ENCODE data around the gene GABBR2.
"Not testable (repeated sequence)": the region's sequence is repeated elsewhere in the genome, so short reads cannot be mapped to it uniquely, and the experiment has no call there.

GABBR2 gene

DNA sequence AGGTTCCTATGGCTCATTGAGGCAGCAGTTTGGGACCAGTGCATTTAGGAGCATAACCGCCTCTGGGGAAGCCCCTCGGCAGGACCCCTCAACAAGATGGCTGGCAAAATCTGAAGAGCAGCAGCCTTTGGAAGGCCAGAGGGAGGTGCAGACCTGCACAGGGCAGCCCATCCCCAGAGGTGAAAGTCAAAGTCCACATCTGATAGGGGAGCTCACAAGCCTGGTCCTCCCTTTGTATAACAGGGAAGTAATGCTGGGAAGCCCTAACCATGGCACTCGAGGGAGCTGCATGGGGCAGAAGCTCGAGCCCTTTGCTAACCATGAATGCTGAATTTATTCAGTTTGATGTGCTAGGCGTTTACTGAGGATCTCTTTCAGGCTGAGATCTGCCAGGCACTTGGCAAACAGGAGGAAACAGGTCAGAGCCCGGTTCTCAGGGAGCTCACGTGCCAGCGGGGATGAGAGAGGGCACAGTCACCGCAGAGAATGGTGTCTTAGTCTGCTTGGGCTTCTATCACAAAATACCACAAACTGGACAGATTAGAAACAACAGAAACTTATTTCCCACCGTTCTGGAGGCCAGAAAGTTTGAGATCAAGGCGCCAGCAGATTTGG, 114.1 kb downstream of the GABBR2 start:
- no peak for DNase-seq (ENCODE audit: low read depth)

DNA sequence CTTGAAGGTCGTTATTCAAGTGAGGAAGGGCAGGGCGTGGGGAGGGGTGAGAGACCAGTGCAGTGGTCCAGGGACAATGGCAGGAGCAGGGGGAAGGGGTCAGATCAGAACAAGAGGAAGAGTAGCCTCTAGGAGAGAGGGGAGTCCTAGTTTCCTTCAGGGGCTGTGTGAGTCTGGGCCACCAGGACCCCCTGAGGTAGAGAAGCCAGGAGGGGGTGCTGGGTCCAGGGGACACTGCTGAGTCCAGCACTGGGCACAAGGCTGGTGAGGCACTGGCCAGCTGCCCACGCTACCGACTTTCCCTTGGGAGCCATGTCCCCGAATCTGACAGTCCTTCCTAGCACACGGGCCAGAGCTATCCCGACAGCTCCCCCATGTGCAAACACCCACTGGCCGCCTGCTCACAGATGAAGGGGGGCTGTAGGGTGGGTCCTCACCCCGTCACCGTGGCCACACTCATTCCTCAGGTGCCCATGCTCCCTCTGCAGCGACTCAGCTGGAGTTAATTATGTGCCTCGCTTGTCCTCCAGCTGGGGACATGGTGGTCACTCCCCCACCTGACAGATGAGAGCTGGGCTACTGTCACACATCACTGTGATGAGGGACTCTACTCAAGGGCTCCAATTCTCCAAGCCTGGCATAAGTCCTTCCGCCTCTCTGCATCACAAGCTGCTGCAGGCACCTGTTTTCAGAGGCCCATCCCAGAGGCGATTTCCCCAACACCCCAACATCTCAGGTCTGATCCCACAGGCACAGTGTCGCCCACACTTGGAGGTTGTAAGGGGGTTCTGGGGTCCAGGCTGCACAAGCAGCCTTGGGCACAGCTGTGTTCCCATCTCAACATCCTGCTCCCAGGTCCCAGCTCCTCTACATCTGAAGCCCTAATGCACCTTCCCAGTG, 115.1 kb downstream of the GABBR2 start:
- DNase-seq (ENCODE audit: low read depth) = no peak

DNA sequence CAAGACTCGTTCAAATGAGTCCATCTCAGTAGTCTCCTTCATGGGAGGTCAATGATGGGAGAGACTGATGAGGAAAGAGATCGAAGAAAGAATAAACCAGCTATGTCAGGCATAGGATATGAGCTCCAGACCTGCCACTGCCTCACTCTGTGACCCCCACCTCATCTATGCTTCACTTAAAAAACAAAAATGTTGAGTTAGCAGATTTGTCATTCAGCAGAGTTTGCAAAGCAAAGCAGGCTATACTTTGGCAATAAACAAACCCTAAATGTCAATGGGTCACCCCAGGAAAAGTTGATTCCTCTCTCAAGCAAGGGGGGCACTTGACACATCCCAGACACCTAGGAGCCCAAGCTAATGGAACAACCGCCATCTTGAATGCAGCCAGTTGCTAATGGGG, 117.0 kb downstream of the GABBR2 start:
- no peak for DNase-seq (ENCODE audit: low read depth)

DNA sequence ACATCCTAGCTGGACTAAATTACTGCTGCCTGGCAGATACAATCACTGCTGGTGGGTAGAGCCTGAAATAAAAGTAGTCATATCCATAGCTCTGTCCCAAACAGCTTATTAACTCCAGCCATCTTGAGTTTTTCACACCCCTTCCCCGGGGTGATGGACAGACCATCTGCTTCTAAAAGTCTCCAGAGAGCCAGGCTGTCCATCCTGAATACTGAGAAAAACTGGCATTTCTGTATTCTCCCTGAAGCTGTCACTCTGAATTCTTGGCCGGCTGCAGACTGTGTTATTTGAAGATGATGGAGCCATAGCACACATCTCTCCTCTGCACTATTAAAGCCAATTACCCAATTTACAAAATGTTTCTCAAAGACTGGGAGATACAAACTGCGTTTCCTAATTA, 118.6 kb downstream of the GABBR2 start:
- no peak for DNase-seq (ENCODE audit: low read depth)

DNA sequence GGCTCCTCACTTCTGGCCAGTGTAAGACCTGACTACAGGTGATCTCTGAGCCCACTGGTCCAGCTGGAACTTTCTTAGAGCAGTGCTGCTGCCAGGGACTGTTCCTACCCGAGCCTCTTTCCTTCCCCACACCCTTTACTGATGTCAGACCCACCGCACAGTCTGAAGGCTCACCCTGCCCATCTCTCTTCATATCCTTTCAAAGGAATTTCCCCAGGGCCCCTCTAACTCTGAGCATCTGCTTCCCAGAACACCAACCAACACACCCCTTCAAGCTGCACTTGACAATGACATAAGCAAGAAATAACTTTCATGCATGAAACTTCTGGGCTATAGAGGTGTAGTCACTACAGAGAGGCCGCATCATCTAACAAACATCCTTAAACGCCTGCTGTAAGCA, 119.6 kb downstream of the GABBR2 start:
- no peak for DNase-seq (ENCODE audit: low read depth)

DNA sequence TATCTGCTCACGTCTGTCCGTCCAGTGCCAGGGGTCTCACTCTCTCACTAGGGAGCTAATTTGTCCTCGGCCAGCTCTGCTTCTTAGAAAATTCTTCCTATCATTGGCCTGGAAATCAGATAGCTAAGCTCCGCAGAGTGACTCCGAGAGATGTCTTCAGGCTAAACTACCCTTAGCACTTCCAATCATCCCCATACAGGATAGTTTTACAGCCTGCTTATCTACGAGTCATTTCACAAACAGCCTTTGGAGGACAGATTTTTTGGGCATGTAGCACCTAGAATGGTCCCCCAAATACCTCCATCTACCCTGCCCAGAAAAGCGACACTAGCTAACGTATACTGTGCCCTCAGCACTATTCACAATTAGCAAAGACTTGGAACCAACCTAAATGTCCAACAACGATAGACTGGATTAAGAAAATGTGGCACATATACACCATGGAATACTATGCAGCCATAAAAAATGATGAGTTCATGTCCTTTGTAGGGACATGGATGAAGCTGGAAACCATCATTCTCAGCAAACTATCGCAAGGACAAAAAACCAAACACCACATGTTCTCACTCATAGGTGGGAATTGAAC, 123.8 kb downstream of the GABBR2 start:
- DNase-seq (ENCODE audit: low read depth) = not testable (repeated sequence)

DNA sequence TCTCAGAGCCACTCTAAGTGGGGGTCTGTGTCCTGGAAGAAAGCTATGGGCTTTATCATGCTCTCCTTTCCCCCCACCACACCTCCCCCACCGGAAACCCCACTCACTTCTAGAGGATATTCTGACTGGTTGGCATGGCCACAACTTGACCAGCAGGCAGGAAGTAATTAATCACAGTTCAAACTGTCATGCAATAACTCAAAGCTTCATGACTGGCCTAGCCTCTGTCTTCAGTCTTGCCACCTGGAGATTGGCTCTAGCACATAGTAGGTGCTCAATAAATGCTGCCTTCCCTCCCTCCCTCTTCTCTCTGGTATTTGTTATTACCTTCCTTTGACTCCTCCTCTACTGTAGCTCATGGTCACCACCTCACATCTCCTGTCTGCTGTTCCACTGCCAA, 124.7 kb downstream of the GABBR2 start:
- DNase-seq (ENCODE audit: low read depth) = no peak

DNA sequence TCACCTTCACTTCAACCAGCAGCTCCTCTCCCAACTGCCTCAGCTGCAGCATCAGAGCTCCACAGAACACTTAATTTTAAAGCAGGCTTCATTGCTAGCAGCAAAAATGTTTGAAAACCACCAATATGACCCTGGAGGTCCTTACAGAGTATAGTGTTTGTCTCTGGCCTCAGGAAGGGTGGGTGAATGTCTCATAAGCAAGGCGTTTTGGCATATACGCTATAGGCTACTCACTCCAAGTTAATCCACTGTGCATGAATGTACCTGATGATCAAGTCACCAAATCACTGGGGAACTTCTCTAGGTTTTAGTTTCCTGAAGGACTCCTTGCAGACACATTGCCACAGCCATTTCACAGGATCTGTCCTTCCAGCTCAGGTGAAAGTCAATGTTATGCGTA, 125.3 kb downstream of the GABBR2 start:
- no peak for DNase-seq (ENCODE audit: low read depth)

DNA sequence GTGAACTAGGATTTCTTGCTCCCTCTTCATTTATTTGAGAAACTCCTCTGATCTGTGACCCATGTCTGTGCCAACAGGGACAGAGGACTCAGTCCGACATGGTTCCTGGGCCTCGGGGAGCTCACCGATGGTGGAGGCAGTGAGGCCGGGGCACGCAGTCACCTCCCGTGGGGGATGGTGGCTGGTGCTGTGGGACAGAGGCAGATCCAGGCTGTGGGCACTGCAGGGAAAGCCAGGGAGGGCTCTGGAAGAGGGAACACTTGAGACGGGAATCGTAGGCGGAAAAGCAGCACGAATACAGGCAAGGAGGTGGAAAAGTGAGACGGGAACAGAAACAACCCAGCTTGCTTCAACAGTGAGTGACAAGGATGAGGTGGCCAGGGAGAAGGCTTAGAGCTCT, 127.8 kb downstream of the GABBR2 start:
- DNase-seq (ENCODE audit: low read depth) = no peak

DNA sequence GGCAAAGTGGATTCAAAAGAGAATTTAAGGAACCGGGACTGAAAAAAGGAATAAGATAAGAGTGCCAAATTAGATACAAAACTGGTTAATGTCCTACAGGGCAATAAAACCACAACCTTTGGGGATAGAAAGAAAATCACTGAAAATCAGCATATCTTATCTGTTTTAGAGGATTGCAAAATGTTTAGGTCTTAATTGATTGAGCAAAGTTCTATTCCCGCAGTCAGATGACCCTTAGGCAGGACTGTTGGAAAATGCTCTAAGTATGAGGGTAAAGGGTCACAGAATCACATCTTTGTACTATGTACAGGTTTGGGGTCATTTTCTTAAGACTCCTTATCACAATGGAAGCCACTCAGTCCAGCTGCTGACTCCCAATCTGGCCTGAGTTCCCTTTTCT, 129.0 kb downstream of the GABBR2 start:
- DNase-seq (ENCODE audit: low read depth) = no peak

DNA sequence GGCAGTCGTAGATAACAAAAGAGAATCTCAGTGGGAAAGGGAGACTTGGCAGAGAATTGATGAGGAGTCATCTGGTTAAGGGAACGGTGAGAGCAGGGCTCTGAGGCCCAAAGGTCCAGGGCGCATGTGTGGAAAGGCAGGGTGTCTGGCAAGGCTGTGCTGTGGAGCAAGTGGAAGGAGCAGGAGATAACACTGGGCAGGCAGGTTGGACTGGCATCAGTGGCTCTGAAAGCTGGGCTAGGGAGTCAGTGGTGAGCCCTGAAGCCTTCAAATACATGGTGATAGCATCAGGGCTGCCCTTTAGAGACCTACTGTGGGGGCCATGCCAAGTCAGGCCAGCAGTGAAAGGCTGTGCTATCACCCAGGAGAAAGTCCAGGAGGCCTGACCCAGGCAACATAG, 131.3 kb downstream of the GABBR2 start:
- no peak for DNase-seq (ENCODE audit: low read depth)

DNA sequence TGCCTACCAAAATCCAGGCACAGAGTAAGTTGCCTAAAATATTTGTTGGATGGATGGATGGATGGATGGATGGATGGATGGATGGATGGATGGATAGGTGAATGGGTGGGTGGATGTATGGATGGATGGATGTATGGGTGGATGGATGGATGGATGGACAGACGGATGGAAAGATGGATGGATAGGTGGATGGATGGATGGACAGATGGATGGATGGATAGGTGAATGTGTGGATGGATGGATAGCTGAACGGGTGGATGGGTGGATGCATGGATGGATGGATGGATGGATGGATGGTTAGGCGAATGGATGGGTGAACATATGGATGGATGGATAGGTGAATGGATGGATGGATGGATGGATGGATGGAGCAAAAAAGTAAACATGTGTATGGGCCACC, 131.9 kb downstream of the GABBR2 start:
- DNase-seq (ENCODE audit: low read depth) = no peak

DNA sequence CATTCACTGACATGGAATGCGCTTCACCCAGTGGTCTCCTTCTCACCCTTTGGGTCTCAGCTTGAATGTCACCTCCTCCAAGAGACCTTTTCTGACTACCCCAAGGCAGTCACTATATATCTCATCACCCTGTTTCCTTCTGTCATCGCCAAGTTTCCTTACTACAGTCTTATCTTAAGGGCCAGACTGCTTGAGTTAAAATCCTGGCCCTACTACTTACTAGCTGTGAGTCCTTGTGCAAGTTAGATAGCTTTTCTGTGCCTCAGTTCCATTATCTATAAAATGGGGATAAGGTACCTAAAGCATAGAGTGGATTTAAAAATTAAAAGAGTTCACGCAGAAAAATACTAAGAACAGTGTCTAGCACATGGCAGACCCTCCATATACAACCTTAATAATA, 132.4 kb downstream of the GABBR2 start:
- DNase-seq (ENCODE audit: low read depth) = no peak

DNA sequence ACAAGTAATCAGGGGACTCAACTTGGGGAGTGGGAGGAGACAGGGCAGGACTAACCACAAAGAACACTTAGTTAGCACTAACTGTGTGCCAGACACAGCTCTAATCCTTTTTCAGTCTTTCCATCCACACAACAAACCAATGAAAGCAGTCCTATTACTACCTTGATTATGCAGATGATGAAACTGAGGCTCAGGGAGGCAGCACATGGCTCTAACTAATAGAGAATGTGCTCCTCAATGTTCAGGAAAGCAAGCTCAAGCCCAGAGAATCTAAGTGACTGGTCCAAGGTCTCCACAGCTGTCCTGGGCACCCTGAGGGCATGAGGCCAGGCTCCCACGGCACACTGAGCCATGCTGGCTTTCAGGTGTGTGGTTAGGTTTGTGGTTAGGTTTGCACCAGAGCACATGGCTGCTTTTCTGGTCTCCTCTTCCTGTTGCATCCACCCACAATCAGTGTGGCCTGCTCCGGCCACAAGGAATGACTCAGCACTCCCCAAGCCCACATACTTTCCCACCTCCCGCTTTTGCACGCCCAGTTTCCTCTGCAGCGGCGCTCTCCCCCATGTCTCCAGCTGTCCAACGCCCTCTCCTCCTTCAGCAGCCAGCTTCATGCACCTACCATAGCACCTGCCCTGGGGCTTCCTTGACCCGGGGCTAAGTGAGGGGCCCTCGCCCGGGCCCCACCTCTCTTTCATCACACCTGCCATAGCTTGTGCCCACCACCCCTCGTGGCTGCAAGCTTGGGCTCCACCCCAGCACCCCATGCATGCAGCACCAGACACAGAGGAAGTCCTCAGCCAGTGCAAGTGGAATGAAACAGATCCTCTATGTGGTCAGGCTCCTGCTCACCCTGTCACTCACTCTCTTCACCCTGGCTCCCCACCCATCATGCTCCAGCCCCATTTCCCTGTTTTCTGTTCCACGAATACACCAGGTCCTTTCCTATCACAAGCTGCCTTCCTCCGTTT, 133.1 kb downstream of the GABBR2 start:
- no peak for DNase-seq (ENCODE audit: low read depth)

DNA sequence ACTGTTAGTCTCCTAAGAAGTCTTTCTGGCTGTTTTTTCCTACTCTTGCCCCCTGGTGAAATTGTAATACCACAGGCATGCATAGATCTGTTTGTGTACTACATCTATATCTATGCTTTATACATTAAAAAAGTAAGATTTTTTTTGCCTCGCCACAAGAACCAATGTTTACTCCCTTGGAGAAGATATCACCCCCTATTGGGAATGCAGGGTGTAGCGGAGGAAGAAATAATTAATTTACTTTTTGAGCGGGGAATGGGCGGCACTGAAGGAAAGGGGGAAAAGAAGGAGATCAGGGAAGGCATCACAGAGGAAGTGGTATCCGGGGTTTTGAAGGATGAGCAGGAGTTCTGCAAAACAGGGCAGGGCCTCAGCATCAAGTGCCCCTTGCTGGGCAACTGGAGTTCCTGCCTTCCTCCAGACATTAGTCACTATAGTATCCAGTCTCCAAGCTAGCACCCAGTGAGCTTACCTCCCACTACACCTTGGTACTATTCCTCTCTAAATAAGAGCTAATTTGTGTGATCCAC, 134.9 kb downstream of the GABBR2 start:
- DNase-seq (ENCODE audit: low read depth) = no peak

DNA sequence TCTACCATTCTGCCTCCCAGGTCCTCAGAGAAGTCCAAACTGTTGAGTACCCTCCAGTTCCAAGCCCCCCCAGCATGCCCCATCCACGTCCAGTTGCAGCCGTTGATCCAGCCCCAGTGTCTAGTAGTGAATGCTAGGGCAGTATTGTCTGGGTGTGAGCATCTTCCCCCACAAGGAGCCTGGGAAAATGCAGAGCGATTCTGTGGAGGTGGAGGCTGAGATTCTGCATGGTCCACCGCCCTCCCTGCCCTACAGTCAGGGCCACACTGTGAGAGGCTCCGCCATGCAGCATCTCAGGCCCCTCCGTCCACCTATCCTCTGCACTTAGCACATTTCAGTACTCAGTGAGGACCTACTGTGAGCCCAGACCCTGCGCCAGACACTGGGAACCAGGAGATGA, 135.9 kb downstream of the GABBR2 start:
- no peak for DNase-seq (ENCODE audit: low read depth)

DNA sequence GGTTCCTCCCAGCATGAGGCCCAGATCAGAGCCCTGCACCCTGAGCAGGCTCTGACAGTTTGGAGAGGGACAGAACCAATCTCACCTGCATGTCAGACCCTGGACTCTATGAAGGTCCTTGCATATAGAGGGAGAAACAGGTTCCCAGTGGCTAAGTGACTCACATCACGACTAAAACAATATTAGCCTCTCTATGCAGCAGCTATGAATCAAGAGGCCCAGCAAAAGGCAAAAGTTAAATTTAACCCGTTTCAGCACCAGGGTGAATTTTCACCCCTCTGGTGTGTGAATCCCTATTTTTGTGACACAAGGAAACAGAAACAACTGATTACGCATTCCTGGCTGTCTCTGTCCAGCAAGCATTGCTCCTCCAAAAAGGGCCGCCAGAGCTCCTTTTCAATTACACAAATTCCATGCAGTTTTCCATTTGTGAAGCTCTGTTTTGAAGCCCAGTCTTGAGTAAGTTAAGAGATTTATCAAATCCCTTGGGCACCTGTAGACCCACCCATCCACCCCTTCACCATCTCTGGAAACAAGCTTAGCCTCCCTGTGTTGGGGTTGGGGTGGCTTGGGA, 136.6 kb downstream of the GABBR2 start:
- DNase-seq (ENCODE audit: low read depth) = no peak

DNA sequence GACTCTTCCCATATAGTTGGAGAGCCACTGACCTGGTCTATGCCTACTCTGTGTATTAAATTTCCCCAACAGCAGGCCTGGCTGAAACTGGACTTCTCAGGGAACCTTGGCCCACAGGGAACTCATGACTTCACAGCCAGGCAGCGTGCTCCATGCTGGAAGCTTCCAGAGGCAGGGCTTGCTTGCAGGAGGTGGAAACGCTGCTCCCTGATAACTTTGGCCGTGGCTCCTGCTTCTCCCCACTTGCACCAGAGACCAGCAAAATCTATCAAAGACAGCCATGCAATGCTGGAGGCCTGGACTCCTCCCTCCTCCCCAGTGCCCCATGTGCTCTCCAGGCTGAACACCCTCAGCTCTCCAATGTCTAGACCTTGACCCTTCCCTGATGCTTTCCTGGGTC, 137.1 kb downstream of the GABBR2 start:
- no peak for DNase-seq (ENCODE audit: low read depth)

DNA sequence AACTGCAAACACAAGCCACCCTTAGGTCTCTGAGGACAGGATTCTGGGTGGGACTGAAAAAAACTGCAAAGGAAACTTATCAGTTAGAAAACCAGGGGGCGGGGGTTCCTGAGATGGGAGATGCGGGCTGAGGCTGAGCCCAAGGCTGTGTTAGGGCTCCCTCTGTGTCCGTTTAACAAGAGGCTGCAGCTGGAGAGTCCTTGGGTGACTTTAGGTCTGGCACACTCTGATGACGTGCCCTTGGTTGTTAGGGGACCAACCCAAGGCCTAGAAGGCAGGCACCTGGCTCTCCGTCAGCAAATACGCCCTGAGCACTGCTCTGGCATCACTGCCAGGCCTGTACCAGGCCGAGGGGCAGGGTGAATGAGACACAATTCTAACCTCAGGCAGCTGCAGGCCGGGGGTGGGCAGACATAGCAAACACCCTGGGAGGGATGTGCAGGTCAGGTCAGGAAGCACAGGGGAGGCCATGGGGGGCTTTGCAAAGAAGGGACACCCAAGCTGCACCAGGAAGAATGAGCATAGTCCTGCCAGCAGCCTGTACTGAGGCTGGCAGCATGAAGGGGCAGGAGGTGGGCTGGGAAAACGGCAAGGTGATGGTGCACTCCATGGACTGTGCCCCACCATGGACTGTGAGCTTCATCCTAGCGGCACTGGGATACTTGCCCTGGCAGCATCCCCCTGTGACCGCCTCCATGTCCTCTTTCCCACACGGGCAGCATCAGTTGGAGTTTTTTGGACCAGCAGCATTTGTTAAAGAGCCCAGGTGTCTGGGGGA, 137.9 kb downstream of the GABBR2 start:
- DNase-seq (ENCODE audit: low read depth) = no peak

DNA sequence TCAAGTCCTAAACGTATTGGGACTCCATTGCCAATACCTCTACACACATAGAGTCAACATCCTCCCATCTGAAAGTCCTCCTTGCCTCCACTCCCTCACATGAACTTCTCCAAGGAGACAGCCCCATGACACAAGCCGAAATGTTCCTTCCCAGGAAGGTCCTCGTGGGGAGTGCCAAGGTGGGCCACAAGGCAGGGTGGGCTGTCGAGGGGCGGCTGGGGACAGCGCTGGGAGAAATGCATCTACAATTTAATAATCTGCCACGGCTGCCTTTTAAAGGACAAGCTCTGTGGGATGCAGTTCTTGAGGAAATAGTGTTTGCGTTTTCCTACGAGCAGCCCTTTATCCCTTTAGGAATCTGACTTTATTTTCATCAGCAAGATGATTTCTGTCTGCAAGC, 138.7 kb downstream of the GABBR2 start:
- DNase-seq (ENCODE audit: low read depth) = no peak

DNA sequence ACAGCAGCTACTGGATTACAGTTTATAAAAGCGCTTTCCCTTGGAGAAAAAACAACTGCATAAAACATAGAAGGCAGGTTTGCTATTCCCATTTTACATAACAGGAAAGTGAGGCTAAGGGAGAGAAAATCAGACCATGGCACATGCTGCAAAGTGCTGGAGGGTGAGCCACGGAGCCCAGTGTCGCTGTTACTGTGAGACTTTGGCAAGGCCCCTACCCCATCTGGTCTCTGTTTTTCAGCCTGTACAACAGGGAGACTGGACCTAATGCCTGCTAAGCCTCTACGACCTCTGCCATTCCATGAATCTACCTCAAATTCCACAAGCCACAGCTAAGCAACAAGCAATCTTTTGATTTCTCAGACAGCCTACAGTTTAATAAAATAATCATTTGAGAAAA, 139.2 kb downstream of the GABBR2 start:
- no peak for DNase-seq (ENCODE audit: low read depth)
